COLO829 (cell line): ENCODE results near the gene SGK2.
"Not testable (repeated sequence)": the region's sequence is repeated elsewhere in the genome, so short reads cannot be mapped to it uniquely, and the experiment has no call there.

Experiments
- DNase-seq: peaks from one replicate; pipeline ENCODE4 v3.0.0; 2012; ENCODE audit warnings: low spot score

SGK2 gene

GRCh38 chr20:43603124-43603523 lies 44.3 kb downstream of the SGK2 start:
- DNase-seq = no peak

DNA sequence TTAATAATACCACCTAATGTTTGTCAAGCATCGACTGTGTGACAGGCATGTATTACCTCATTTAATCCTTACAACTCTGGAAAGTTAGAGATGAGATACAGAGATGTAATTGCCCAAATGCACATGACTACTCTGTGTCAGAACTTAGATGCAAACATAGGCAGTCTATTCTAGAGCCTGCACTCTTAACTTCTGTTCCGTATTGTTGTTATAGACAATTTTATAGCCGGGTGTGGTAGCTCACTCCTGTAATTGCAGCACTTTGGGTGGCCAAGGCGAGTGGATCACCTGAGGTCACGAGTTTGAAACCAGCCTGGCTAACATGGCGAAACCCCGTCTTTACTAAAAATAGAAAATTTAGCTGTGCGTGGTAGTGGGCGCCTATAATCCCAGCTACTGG lies 46.9 kb downstream of the SGK2 start:
- no peak for DNase-seq

DNA sequence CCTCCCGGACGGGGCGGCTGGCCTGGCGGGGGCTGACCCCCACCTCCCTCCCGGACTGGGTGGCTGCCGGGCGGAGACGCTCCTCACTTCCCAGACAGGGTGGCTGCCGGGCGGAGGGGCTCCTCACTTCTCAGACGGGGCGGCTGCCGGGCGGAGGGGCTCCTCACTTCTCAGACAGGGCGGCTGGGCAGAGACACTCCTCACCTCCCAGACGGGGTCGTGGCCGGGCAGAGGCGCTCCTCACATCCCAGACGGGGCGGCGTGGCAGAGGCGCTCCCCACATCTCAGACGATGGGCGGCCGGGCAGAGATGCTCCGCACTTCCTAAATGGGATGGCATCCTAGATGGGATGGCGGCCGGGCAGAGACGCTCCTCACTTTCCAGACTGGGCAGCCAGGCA lies 48.5 kb downstream of the SGK2 start:
- DNase-seq = not testable (repeated sequence)

DNA sequence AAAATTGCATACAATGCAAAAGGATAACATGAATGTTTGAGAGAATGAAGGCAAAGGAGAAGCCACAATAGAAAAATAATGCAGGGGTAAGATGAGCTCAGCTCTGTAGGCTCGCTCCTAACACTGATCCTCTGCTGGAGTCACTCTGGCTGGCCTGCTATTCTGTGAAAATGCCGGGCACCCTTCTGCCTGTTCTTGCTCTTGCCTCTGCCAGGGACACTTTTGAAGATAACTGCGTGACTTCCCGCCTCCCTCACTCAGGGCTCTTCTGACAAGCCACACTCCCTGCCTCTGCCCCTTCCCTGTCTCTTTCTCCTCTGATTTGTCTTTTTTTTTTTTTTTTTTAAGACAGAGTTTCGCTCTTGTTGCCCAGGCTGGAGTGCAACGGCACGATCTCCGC lies 72.8 kb downstream of the SGK2 start:
- no peak for DNase-seq
